Medulla oblongata (tissue), 1 donor: ENCODE measurements around the gene SYNDIG1.
A peak's percentile ranks its signal among the peaks of the same experiment; 100 is the strongest.

Source experiments
- DNase-seq: peaks from one replicate; pipeline ENCODE4 v3.0.0-alpha.2; 2015; ENCODE audit errors: extremely low spot score

Gene SYNDIG1

DNA sequence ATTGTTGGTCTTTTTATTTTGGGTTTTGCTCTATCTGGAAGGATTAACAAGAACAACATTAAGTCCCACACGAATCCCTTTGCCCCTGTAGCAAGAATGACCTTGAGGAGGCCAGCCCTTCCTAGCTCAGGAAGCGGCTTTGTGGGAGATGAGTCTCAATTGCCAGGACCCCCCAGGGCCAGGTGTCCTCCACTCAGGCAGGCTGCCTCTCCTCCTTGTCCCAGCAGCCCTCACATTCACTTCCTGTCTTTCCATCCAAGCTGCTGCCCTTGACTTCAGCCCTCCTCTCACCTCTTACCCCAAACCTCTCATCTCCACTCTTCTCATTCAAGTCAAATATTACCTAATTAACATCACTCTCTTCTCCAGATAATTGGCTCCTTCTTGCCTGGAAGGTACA lies 22.6 kb upstream of the SYNDIG1 start:
- no peak for DNase-seq

- no peak for DNase-seq
These were observed 21.3 kb upstream of the SYNDIG1 start for GRCh38 chr20:24448170-24448569.

- no peak for DNase-seq
These were observed 20.3 kb upstream of the SYNDIG1 start for GRCh38 chr20:24449026-24449720.

- no peak for DNase-seq
These were observed 19.3 kb upstream of the SYNDIG1 start for GRCh38 chr20:24450177-24450576.

- DNase-seq = no peak
These were observed 18.6 kb upstream of the SYNDIG1 start for GRCh38 chr20:24450624-24451376.

DNA sequence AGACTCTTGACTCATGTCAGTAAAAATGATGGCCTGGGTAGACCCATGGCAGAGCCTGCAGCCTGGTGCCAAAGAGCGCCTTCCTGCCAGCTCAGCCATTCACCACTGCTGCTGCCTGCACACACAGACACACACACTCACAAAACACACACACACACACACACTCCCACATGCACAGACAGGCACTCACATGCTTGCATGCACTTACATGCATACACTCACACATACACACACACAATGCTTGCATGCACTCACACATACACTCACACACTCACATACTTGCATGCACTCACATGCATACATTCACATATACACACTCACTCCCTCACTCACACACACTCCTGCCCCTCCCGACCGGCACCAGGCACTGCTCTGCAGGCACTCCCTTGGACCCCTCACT lies 18.0 kb upstream of the SYNDIG1 start:
- DNase-seq = no peak

- no peak for DNase-seq
These were observed 17.4 kb upstream of the SYNDIG1 start for GRCh38 chr20:24452016-24452415.

GRCh38 chr20:24452498-24453127 lies 16.8 kb upstream of the SYNDIG1 start:
- DNase-seq = no peak

- peak; percentile 68 for DNase-seq
These were observed 15.6 kb upstream of the SYNDIG1 start for GRCh38 chr20:24453869-24454268.

GRCh38 chr20:24455081-24455480 lies 14.3 kb upstream of the SYNDIG1 start:
- no peak for DNase-seq

GRCh38 chr20:24456398-24456781 lies 13.0 kb upstream of the SYNDIG1 start:
- DNase-seq = no peak

DNA sequence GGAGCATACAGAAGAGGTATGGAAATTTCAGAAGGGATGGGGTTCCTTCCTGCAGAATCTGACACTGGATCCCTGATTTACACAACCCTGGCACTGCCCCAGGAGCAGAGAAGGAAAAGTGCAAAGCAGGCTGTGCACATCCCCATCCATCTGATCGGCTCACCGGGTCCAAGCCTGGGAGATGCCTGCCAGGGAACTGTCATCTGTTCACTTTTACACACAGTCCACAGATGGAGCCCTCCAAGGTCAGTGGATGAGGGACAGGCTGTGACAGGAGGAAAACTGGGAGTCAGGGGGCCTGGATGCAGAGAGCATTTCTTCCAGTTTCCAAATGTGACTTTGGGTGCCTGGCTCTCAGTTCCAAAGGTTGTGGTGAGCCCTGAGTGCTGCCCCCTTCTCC lies 11.0 kb upstream of the SYNDIG1 start:
- DNase-seq = no peak

GRCh38 chr20:24459733-24460132 lies 9.7 kb upstream of the SYNDIG1 start:
- DNase-seq = no peak

GRCh38 chr20:24460712-24461111 lies 8.7 kb upstream of the SYNDIG1 start:
- no peak for DNase-seq

- no peak for DNase-seq
These were observed 7.6 kb upstream of the SYNDIG1 start for GRCh38 chr20:24461848-24462247.

DNA sequence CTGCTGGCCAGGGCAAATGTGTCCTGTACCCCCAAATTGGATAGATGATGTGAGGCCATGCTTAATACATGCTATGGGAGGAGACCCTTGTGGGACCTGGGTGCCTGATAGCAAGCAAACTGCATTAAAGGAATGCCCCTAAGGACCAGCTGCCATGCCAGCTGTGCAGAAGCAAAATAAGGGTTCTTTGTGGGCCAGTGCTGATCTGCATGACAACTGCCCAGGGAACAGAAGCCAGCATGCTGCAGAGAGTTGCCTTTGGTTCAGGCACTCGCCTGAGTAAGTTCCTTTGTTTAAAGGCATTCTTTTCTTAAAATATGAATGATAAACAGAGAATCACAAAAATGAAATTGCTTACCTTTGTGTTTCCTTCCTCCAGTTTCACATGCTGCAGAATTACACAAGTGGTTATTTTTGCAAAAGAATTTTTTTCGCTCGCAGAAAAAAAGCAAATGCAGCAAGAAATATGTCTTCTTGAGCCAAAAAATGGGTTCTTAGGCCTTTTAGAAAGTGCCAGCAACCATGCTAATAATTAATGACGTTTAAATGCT lies 6.9 kb upstream of the SYNDIG1 start:
- DNase-seq = peak; percentile 90

- no peak for DNase-seq
These were observed 4.3 kb upstream of the SYNDIG1 start for GRCh38 chr20:24465159-24465558.

DNA sequence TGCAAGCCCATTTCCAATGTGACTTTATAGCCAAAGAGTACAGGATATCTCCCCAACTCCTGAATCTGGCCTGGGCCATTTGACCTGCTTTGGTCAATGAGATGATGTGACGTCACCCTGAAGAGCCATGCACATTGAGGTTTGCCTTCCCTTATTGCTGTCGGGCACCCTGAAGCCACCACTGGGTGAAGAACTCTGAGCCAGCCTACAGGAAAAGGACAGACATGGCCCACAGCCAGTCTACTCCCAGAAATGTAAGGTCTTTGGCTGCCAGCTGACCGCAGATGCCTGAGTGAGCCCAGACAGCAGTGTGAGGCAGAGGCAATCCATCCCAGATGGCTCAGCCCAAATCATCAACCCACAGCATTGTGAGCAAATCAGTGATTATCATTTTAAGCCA lies 3.7 kb upstream of the SYNDIG1 start:
- peak; percentile 68 for DNase-seq

GRCh38 chr20:24468401-24469115 lies 871 bp upstream of the SYNDIG1 start:
- peak; percentile 49 for DNase-seq

- no peak for DNase-seq
These were observed 691 bp downstream of the SYNDIG1 start for GRCh38 chr20:24469894-24470745.
